Stimulated activated memory B cell treated with anti-CD40 and anti-IgM and Interleukin-4, amounts not matched to agents 10 μg/mL and 1 μg/mL and 100 μg/mL, for 72 hours (primary cell): ENCODE results near the gene WDTC1.
"Not testable (repeated sequence)": the region's sequence is repeated elsewhere in the genome, so short reads cannot be mapped to it uniquely, and the experiment has no call there.

ENCODE experiments used
- ATAC-seq: fragments of 150-1000 bp; cut with Tn5 transposase; 2 replicates; pipeline ENCODE4 v1.10.0; 2021
- H3K27ac Mint-ChIP-seq: one replicate; pipeline ENCODE4 v1.8.0; 2022; ENCODE audit warnings: mild to moderate bottlenecking, mixed read lengths
- H3K27me3 Mint-ChIP-seq: one replicate; pipeline ENCODE4 v1.8.0; 2022; ENCODE audit warnings: mixed read lengths
- H3K36me3 Mint-ChIP-seq: one replicate; pipeline ENCODE4 v1.8.0; 2022; ENCODE audit warnings: mixed read lengths
- H3K4me1 Mint-ChIP-seq: one replicate; pipeline ENCODE4 v1.8.0; 2022; ENCODE audit warnings: mixed read lengths
- H3K4me3 Mint-ChIP-seq: one replicate; pipeline ENCODE4 v1.8.0; 2022; ENCODE audit warnings: mild to moderate bottlenecking, moderate library complexity, mixed read lengths
- H3K9me3 Mint-ChIP-seq: one replicate; pipeline ENCODE4 v1.8.0; 2022; ENCODE audit warnings: mixed read lengths

Gene WDTC1

DNA sequence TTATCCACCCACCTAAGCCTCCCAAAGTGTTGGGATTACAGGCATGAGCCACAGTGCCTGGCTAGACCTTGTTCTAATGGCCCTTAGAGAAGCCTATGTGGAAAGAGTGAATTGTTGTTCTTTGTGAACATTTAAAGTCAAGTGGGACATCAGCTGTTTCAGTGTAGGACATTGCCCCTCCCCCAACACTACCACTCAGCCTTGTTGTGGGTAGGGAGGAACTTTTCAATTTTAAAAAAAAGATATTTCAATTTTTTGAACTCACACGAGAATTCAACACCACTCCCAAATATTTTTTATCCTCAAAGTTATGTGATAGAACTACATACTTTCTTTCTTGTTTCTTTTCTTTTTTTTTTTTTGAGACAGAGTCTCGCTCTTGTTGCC is 50.8 kb downstream of the WDTC1 start:
- no peaks in the 10 kb centered on the region for H3K9me3 Mint-ChIP-seq
- ATAC-seq = no peak
- H3K27me3 Mint-ChIP-seq = no peaks in the 10 kb centered on the region
- H3K4me1 Mint-ChIP-seq = peaks cover 23% of the 10 kb centered on the region
- H3K4me3 Mint-ChIP-seq = no peak overlapping the region
- H3K27ac Mint-ChIP-seq = no peak overlapping the region
- peaks cover 26% of the 10 kb centered on the region for H3K36me3 Mint-ChIP-seq

DNA sequence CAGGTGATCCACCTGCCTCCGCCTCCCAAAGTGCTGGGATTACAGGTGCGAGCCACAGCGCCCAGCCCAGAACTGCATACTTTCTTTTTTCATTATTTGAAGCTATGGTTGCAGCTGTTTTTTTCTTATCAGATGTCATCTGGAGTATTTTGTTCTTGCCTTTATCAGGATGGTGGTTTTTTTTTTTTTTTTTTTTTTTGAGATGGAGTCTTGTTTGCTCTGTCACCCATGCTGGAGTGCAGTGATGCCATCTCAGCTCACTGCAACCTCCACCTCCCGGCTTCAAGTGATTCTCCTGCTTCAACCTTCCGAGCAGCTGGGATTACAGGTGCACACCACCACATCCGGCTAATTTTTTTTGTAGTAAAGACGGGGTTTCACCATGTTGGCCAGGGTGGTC is 51.4 kb downstream of the WDTC1 start:
- H3K4me3 Mint-ChIP-seq, ATAC-seq: not testable (repeated sequence)

DNA sequence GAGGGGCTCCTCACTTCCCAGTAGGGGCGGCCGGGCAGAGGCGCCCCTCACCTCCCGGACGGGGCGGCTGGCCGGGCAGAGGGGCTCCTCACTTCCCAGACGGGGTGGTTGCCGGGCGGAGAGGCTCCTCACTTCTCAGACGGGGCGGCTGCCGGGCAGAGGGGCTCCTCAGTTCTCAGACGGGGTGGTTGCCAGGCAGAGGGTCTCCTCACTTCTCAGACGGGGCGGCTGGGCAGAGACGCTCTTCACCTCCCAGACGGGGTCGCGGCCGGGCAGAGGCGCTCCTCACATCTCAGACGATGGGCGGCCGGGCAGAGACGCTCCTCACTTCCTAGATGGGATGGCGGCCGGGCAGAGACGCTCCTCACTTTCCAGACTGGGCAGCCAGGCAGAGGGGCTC is 54.7 kb downstream of the WDTC1 start:
- ATAC-seq, H3K27ac Mint-ChIP-seq, H3K4me3 Mint-ChIP-seq, H3K9me3 Mint-ChIP-seq, H3K27me3 Mint-ChIP-seq, H3K4me1 Mint-ChIP-seq: not testable (repeated sequence)
- H3K36me3 Mint-ChIP-seq = peaks cover 34% of the 10 kb centered on the region

More for the DNA sequence above, 51.4 kb downstream of the WDTC1 start:
- Mint-ChIP-seq H3K36me3 (peaks cover 31% of the 10 kb centered on the region), H3K4me1 (peaks cover 23% of the 10 kb centered on the region)
- not testable (repeated sequence) for H3K27ac Mint-ChIP-seq, H3K27me3 Mint-ChIP-seq, H3K9me3 Mint-ChIP-seq

DNA sequence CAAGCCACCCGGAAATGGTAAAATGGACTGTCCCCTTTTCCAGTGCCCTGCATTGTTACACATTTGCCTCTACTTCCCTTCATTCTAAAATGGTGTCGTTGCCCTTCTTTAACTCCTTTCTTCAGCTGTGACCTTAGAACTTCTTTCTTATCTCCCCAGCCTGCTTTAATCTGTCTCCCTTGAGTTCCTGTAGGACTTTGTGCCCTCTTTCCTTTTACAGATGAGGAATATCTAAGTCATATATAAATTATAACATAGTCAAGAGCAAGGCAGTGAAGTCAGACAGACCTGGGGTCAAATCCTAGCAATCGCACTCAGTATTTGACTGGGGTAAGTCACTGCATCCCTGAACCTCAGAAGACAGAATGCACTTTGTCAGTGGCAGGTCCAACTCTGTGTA is 56.1 kb downstream of the WDTC1 start:
- Mint-ChIP-seq H3K36me3 (peaks cover 34% of the 10 kb centered on the region), H3K27ac (peak overlapping the region; percentile 53), H3K4me3 (no peak overlapping the region), H3K27me3 (no peaks in the 10 kb centered on the region), H3K4me1 (no peaks in the 10 kb centered on the region), H3K9me3 (no peaks in the 10 kb centered on the region)
- no peak for ATAC-seq

DNA sequence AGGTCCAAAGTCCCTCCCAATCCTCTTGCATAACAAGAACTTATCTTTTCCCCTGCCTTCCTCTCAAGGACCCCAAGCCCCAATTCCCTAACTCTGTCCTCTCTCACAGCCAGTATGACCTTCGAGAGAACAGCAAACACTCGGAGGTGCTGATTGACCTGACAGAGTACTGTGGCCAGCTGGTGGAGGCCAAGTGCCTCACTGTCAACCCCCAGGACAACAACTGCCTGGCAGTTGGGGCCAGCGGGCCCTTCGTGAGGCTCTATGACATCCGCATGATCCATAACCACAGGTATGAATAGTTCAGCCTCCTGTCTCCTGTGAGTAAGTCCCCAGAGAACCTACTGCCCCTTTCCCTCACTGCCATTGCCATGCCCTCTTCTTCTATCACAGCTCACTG is 57.7 kb downstream of the WDTC1 start:
- H3K36me3 Mint-ChIP-seq = peaks cover 42% of the 10 kb centered on the region
- H3K4me3 Mint-ChIP-seq = no peak overlapping the region
- H3K9me3 Mint-ChIP-seq = no peaks in the 10 kb centered on the region
- no peak for ATAC-seq
- no peaks in the 10 kb centered on the region for H3K27me3 Mint-ChIP-seq
- no peaks in the 10 kb centered on the region for H3K4me1 Mint-ChIP-seq
- no peak overlapping the region for H3K27ac Mint-ChIP-seq

DNA sequence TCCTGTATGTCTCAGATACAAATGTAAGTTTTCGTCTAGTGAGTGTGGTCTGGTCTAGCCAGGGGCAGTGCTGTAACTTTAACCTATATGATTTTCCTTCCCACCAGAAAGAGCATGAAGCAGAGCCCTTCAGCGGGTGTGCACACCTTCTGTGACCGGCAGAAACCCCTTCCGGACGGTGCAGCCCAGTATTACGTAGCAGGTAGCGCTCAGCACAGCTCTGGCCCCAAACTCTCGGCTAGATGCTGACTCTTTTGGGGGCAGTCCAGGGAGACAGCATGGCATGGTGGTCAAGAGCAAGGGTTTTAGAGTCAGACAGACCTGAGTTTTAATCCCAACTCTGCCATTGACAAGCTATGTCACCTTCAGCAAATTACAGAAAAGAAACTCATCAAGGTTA is 59.5 kb downstream of the WDTC1 start:
- Mint-ChIP-seq H3K9me3 (no peaks in the 10 kb centered on the region), H3K27ac (no peak overlapping the region), H3K4me3 (no peak overlapping the region), H3K36me3 (peaks cover 43% of the 10 kb centered on the region), H3K27me3 (no peaks in the 10 kb centered on the region), H3K4me1 (no peaks in the 10 kb centered on the region)
- ATAC-seq = no peak

DNA sequence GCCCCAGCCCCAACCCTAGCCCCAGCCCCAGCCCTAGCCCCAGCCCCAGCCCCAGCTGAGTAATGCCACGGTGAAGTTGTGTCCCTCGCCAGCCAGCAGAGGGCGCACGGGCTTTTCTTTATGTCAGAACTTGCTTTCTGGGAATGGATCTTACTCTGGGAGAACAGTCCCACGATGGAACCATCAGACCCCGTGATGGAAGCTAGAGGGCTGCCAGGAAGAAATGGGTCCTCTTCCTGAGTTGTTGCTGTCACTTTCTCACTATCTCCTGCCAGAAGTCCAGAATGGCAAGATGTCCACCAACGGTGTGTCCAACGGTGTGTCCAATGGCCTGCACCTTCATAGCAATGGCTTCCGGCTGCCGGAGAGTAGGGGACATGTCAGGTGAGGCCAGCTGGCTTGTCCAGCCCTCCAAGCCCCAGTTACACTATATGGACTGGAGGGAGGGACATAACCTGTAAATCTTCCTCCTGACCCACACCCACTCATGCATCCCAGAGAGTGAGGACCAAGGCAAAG is 62.4 kb downstream of the WDTC1 start:
- ATAC-seq = peak; percentile 64

DNA sequence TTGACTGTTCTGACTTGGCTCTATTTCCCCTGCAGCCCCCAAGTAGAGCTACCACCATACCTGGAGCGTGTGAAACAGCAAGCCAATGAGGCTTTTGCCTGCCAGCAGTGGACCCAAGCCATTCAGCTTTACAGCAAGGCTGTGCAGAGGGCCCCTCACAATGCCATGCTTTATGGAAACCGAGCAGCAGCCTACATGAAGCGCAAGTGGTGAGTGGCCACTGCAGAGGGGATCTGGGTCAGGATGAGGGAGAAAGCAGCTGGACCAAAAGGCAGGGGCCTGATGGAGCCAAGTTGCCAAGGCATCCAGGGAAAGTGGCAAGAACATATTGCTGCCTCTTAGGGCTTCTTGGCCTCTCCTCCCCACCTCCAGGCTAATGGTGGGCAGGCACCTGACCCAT is 63.5 kb downstream of the WDTC1 start:
- Mint-ChIP-seq H3K27me3 (no peaks in the 10 kb centered on the region), H3K27ac (no peak overlapping the region), H3K9me3 (no peaks in the 10 kb centered on the region), H3K4me1 (peaks cover 5% of the 10 kb centered on the region), H3K36me3 (peaks cover 42% of the 10 kb centered on the region), H3K4me3 (no peak overlapping the region)
- ATAC-seq = no peak

More for the DNA sequence above, 62.4 kb downstream of the WDTC1 start:
- Mint-ChIP-seq H3K4me3 (no peak overlapping the region), H3K27me3 (no peaks in the 10 kb centered on the region), H3K36me3 (peaks cover 43% of the 10 kb centered on the region), H3K9me3 (no peaks in the 10 kb centered on the region), H3K27ac (no peak overlapping the region), H3K4me1 (peaks cover 5% of the 10 kb centered on the region)

DNA sequence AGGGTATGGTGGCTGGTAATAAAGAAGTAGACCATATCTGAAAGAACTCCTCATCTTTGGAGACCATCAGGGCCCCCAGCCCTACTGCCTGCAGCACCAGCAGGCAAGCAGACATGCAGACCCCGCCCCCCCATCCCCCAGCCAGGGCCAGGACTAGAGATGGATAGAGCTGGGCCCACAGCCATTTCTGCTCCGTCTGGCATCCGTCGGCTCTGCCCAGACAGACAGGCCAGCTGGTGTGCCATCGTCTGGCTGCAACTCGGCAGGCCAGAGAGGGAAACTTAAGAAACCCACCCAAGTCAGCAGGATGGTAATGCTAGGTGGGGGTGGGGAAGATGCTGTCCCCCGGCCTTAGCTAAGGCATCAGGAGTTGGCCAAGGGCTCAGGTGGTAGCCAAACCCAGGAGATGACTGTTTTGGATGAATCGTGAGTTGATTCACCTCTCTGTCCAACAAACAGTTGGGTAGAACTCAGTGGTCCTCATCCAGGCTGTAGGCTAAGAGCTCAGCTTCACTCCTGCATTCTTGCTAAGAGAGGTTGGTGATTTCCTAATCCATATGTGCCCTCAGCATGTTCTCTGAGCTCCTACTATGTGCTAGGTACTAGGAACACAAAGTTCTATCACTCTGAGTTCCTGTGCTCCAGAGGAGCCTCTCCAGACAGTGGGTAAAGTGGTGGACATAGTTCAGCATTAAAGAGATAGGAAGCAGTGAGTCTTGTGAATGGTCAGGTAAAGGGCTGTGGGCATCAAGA is 64.4 kb downstream of the WDTC1 start:
- H3K27ac Mint-ChIP-seq = no peak overlapping the region
- no peaks in the 10 kb centered on the region for H3K27me3 Mint-ChIP-seq
- H3K9me3 Mint-ChIP-seq = no peaks in the 10 kb centered on the region
- peaks cover 5% of the 10 kb centered on the region for H3K4me1 Mint-ChIP-seq
- ATAC-seq = no peak
- H3K4me3 Mint-ChIP-seq = no peak overlapping the region
- peaks cover 51% of the 10 kb centered on the region for H3K36me3 Mint-ChIP-seq

DNA sequence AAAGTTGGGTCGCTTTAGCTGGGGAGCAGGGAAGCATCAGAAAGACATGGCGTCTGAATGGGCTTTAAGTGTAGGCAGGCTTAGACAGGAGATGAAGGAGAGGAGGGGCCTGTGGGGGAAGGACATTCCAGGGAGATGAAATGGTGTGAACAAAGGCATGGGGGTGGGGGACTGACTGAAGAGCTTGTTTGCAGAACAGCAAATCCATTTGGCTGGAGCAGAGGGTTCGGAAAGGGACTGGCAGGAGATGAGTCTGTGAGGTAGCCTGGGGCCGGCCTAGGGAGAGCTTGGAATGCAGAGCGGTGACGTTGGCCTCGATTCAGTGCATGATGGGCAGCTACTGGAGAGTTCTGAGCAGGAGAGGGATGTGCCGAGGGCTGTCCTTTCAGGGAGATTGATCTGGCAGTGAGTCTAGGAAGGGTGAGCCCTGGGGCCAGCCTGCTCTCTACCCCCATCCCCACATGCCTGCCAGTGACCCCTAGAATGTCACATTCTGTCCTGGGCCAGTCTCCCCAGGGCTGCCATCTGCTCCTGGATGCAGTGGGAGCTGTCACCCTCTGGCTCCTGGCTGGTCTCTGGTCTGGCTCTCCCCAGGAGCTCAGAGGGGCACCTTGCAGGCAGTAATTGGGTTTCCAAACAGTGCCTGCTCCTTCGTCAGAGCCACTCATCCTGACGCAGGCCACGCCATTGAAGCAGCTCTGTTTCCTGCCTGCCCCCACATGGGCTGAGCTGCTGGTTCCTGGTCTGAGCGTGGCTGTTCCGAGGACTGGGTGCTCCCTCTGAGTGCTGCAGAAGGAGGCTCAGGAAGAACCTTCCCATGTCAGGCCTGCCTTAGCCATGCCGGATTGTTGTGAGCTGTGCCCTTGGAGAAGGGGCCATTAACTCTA is 65.2 kb downstream of the WDTC1 start:
- no peaks in the 10 kb centered on the region for H3K9me3 Mint-ChIP-seq
- H3K36me3 Mint-ChIP-seq = peaks cover 51% of the 10 kb centered on the region
- no peak overlapping the region for H3K27ac Mint-ChIP-seq
- ATAC-seq = no peak
- H3K4me1 Mint-ChIP-seq = peaks cover 5% of the 10 kb centered on the region
- no peaks in the 10 kb centered on the region for H3K27me3 Mint-ChIP-seq
- H3K4me3 Mint-ChIP-seq = no peak overlapping the region

DNA sequence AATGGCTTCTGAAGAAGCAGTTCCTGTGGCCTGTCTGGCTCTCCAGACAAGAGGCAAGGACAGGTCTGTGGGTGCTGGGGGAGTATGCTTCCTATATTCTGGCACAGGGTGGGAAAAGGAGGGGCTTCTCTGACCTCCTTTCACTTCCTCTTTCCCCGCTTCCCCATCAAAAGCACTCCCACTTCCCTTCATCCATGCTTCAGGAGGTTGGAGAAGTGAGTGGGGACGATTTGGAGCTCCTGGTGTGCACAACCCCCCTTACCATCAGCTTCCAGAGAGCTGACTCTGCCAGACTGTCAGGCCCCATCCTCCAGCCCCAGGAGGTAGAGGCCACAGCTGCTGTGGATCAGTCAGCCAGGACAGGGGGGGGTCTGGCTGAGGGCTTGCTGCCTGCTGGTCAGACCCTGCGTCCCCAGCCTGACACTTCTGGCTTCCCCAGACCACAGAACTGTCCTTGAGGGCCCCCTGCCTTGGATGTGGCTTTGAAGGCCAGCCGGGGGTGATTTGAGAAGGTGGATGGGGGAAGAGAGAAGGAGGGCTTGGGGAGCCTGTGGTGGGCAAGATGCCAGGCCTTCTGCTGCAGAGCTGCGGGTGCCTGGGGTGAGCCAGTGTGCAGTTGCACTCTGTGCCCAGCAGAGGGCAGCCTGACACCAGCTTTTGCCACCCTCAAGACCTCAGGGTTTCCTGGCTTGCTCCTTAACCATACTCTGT is 66.1 kb downstream of the WDTC1 start:
- Mint-ChIP-seq H3K36me3 (peaks cover 51% of the 10 kb centered on the region), H3K4me1 (peaks cover 5% of the 10 kb centered on the region), H3K4me3 (no peak overlapping the region), H3K9me3 (no peaks in the 10 kb centered on the region), H3K27me3 (no peaks in the 10 kb centered on the region), H3K27ac (no peak overlapping the region)
- peak; percentile 89 for ATAC-seq

DNA sequence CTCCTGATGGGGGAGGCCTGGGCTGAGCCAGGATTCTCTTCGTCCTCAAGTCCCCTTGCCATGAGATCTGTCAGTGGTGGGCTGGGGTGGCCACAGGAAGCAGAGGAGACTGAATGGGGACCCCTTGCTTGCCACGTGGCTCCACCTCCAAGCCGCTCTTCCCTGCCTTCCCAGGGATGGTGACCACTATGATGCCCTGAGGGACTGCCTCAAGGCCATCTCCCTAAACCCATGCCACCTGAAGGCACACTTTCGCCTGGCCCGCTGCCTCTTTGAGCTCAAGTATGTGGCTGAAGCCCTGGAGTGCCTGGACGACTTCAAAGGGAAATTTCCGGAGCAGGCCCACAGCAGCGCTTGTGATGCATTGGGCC is 66.6 kb downstream of the WDTC1 start:
- H3K27me3 Mint-ChIP-seq = no peaks in the 10 kb centered on the region
- peaks cover 50% of the 10 kb centered on the region for H3K36me3 Mint-ChIP-seq
- no peaks in the 10 kb centered on the region for H3K9me3 Mint-ChIP-seq
- peaks cover 5% of the 10 kb centered on the region for H3K4me1 Mint-ChIP-seq
- H3K4me3 Mint-ChIP-seq = no peak overlapping the region
- H3K27ac Mint-ChIP-seq = no peak overlapping the region
- no peak for ATAC-seq

DNA sequence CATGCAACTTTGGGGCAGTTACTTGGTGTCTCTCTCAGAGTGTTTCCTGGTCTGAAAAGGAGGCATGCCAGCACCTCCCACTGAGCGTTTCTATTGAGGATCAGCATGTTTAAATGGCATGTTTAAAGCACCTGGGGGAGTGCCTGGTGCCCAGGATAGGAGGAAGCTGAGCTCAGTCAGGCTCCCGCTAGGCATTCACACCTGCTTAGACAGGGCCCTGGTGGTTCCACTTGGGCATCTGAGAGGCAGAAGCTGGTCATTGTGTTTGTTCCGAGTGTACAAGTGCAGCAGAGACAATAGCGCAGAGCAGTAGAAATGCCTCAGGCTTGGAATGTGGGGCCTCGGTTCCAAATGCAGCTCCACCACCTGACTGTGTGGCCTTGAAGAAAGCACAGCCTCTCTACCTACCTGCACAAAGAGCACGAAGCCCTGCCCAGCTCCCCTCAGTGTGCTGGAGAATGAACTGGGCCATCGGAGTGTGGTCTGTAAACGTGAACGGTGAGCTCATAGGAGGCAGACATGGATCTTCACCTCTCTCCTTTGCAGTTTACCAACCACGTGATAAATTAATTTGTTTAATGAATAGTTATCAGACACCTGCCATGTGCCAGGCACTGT is 67.3 kb downstream of the WDTC1 start:
- Mint-ChIP-seq H3K27ac (no peak overlapping the region), H3K27me3 (no peaks in the 10 kb centered on the region), H3K4me1 (peaks cover 5% of the 10 kb centered on the region), H3K4me3 (no peak overlapping the region), H3K9me3 (no peaks in the 10 kb centered on the region), H3K36me3 (peaks cover 48% of the 10 kb centered on the region)
- ATAC-seq = no peak

DNA sequence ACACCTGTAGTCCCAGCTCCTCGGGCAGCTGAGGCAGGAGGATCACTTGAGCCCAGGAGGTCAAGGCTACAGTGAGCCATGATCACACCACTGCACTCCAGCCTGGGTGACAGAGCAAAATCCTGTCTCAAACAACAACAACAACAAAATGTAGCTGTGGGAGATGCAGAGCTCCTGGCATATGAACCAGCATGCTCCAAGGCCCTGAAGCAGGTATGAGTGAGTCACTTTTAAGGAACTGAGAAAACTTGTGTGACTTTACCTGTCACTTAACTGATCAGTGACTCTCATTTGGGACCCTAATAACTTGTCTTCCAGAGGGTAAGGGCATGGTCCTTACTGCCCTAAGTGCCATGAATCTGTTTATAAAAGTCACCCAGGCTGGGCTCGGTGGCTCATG is 68.2 kb downstream of the WDTC1 start:
- Mint-ChIP-seq H3K4me3 (no peak overlapping the region), H3K4me1 (peaks cover 5% of the 10 kb centered on the region), H3K9me3 (no peaks in the 10 kb centered on the region), H3K36me3 (peaks cover 53% of the 10 kb centered on the region), H3K27me3 (no peaks in the 10 kb centered on the region), H3K27ac (no peak overlapping the region)
- no peak for ATAC-seq

DNA sequence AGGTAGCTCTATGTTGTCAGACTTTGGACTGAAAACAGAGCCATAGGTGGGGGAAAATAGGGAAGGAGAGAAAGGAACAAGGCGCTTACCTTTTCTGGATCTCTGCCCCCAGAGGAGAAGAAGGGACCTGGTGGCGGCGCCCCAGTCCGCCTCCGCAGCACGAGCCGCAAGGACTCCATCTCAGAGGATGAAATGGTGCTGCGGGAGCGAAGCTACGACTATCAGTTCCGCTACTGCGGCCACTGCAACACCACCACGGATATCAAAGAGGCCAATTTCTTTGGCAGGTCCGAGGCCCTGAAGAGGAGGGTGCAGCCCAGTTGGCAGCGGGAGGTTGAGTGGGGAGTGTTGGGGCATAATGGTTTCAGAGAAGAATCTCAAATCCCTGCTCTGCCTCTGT is 69.1 kb downstream of the WDTC1 start:
- peaks cover 5% of the 10 kb centered on the region for H3K4me1 Mint-ChIP-seq
- H3K27ac Mint-ChIP-seq = no peak overlapping the region
- H3K36me3 Mint-ChIP-seq = peaks cover 45% of the 10 kb centered on the region
- H3K9me3 Mint-ChIP-seq = no peaks in the 10 kb centered on the region
- no peak for ATAC-seq
- no peaks in the 10 kb centered on the region for H3K27me3 Mint-ChIP-seq
- no peak overlapping the region for H3K4me3 Mint-ChIP-seq
